HCEC 1CT (cell line): ENCODE measurements around the gene PEX5.
"Not testable (repeated sequence)": the region's sequence is repeated elsewhere in the genome, so short reads cannot be mapped to it uniquely, and the experiment has no call there.

Source experiments
- DNase-seq: peaks from one replicate; pipeline ENCODE4 v3.0.0-alpha.2; 2017

PEX5 gene

DNA sequence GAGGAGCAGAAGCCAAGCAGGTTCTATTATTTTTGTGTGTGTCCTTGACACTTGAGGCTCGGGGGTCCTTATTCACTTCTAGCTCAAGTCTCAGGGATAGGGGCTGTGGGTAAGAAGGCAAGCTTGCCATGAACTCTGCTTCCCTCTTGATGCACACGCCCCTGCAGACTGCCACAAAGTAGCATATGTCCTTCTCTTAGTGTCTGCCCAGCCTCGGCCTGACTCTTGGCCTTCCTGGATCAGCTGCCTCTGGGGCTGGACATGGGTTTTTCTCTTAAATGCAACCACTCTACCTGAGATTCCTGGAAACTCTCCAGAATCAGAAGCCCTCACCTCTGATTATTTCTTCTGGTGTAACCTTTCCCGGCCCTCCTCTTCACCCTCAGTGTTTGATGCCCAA is 28.2 kb upstream of the PEX5 start:
- no peak for DNase-seq

- no peak for DNase-seq
These were observed 27.7 kb upstream of the PEX5 start for GRCh38 chr12:7161811-7162210.

- no peak for DNase-seq
These were observed 26.8 kb upstream of the PEX5 start for GRCh38 chr12:7162691-7163114.

- no peak for DNase-seq
These were observed 19.5 kb upstream of the PEX5 start for GRCh38 chr12:7169951-7170350.

GRCh38 chr12:7171854-7172253 is 17.6 kb upstream of the PEX5 start:
- no peak for DNase-seq

GRCh38 chr12:7175493-7175892 is 14.0 kb upstream of the PEX5 start:
- peak; percentile 73 for DNase-seq

DNA sequence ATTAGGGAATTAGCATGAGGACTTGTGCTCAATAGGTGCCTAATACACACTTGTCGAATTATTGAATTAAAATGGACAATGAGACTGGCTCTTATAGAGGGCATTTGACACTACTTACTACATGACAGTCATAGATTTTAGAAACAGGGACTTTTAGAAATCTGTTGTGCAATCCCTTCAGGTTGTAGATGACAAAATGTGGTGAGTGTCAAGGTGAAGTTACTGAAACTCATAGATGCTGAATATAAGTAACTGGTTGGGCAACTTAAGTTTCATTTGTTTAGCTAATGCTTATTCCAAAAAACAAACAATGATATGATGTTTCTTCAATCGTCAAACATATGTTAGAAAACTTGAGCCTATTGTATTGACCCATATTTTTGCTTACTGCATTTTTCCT is 12.9 kb upstream of the PEX5 start:
- no peak for DNase-seq

DNA sequence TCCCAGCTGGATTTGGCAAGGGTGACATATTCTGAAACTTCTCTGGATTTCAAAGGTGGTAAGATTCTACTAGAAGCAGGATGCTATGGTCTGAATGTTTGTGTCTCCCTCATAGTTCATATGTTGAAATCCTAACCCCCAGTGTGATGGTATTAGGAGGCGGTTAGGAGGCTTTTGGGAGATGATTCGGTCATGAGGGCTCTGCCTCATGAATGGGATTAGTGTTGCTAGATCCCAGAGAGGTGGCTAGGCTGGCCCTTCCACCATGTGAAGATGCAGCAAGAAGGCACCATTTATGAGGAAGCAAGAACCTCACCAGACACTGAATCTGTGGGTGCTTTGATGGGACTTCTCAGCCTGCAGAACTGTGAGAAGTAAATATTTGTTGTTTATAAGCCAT is 11.0 kb upstream of the PEX5 start:
- DNase-seq, result no peak

GRCh38 chr12:7180685-7181084 is 8.8 kb upstream of the PEX5 start:
- no peak for DNase-seq

GRCh38 chr12:7186058-7186457 is 3.4 kb upstream of the PEX5 start:
- DNase-seq, result not testable (repeated sequence)

DNA sequence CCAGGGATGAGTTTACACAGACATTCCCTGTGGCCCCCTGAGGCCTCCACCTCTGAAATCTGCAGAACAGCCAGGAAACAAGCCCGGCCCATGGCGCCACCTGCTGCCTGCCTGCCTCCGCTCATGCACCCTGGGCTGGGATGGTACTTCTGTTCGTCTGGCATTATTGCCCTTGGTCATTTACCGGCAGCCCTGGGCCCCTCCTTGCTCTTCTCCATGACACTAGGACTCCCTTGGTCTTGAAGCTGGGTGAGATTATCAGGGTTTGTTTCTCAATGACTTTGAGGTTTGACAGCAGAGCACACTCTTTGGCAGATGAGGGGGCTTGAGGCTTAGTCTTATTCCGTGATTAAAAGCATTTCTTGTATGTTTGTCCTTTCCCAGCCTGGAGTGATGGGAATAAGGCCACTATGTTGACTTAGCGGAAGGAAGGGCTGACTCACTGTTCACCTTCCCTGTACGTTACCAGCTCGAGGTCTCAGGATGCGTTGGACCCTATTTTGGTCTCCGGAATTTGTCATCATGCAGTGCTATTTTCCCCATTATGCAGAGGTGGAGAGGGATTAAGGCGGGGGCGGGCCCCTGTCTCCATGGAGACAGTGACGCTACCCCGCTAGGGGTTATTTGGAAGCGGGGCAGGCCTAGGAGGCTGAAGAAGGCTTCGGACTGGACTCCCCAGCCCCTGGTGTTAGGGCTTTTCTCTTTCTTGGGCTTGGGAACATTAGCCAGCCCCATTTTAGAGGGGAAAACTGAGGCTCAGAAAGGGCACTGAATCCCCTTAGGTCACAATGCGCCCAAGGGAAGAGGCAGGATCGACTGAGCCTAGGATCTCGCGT is 706 bp upstream of the PEX5 start:
- DNase-seq, result peak; percentile 71

- no peak for DNase-seq
These were observed 976 bp downstream of the PEX5 start for GRCh38 chr12:7190268-7191055.

GRCh38 chr12:7193674-7194073 is 4.2 kb downstream of the PEX5 start:
- DNase-seq, result no peak

DNA sequence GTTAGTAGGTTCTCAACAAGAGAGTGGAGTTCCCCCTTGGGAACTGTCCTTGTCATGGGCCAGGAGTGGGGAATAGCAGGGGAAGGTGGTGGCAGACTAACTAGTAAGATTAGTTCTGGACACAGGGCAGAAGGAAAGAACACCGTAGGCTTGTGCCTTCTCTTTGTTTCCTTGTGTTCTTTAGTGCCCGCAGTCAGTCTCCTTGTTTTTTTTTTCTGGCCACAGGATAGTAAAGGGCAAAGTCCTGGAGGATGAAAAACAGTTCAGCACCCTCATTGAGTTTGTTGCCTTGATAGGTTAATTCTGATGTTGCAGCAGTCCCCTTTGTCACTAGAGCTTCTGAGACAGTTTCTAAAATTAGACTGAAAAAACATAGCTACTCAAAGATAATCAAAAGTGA is 8.4 kb downstream of the PEX5 start:
- no peak for DNase-seq

GRCh38 chr12:7203109-7203508 is 13.6 kb downstream of the PEX5 start:
- DNase-seq, result no peak

DNA sequence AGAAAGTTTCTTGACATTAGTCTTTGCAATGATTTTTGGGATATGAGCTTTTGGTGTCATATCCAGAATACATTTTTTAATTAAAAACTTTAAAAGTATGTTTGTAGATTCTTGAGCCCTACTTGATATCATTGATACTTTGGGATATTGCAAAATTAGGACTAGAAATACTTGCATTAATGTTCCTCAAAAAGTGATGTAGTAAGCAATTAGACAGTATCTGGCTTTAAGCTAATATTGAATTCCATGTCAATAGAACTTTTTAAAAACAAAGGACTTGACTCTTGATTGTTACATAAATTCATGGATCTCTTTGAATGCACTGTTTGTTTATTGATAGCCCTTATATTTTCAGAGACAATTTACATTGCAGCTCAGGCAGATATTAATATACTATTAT is 15.6 kb downstream of the PEX5 start:
- no peak for DNase-seq

DNA sequence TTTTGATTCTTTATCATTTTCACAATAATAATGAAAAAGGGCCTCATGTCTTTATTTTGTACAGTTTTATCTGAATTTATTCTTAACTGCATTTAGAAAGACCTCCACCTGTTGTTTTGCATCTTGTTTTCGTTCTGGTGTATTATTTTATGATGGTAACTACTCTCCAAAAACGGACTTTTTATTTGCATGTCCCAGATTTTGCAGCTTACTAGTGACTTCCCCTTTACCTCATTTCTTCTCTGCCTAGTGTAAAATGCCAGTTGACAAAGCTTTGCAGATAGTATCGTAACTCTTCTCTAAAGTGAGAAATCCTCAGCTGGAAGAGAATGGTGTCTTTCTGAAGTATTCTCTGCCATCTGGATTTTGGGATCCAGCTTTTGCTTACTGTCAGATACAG is 17.2 kb downstream of the PEX5 start:
- no peak for DNase-seq

GRCh38 chr12:7207866-7208625 is 18.6 kb downstream of the PEX5 start:
- DNase-seq, result no peak

- no peak for DNase-seq
These were observed 20.5 kb downstream of the PEX5 start for GRCh38 chr12:7209958-7210357.

DNA sequence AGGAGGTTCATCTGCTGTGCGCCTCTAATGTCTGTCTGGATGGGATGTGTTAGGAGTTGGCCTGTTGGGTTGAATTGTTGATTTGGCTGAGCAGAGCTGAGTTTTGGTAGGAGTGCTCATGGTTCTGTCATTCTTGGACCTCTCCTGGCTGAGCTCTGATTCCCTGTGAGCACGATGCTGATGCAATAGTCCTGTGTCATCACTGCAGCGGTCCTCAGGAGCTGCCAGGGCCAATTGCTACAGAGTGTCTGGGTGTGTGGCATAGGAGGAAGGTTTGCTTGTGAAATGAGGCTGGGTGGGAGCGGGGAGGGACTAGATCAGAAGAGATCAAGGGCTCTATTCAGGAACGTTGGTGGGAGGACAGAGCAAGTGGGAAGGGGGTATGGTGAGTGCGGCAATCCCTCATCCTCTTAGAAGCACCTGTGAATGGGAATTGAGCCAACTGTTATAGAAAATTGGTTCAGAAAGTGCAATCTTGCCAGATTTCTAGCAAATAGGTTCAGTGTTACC is 21.2 kb downstream of the PEX5 start:
- no peak for DNase-seq

GRCh38 chr12:7212678-7213077 is 23.2 kb downstream of the PEX5 start:
- DNase-seq, result no peak

DNA sequence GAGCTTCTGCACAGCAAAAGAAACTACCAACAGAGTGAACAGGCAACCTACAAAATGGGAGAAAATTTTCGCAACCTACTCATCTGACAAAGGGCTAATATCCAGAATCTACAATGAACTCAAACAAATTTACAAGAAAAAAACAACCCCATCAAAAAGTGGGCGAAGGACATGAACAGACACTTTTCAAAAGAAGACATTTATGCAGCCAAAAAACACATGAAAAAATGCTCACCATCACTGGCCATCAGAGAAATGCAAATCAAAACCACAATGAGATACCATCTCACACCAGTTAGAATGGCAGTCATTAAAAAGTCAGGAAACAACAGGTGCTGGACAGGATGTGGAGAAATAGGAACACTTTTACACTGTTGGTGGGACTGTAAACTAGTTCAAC is 24.3 kb downstream of the PEX5 start:
- not testable (repeated sequence) for DNase-seq

DNA sequence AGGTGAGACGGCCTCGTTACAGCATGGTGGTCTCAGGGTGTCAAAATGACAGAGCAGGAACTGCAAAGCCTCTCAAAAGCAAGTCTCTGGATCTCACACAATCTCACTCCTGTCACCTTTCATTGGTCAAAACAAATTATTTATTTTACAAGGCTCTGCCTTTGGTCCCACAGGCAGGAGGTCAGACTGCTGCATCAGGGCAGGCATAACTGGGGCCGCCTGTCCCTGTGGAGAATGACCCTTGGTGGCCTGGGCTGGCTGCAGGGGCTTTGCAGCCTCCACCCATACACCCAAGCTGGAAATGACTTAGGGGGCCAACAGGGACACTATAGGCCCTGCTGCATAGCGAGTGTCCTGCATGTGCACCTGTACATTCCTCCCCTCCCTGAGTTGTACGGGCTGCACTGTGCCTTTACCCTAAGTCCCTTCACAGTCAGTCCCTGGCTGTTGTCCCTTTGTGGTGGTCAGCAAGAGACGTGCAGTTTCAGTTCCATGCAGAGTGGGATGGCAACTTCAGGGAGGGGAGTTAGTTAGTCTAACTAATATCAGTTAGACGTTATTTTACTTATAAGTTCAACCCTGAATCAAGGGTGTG is 28.1 kb downstream of the PEX5 start:
- no peak for DNase-seq
